Spleen (tissue), 7 donors: Measurements from ENCODE around the gene STX8.

Experiments used
- CTCF ChIP-seq, 11 experiments: fragments of 200-600 bp in 7 of 11; fragments of 450-650 bp in 4 of 11; sonication (generic) in 4 of 11; IDR thresholded peaks in 8 of 11; conservative IDR thresholded peaks in 3 of 11; 1 replicate in 7 of 11; 2 replicates in 4 of 11; pipeline versions ENCODE4 v1.4.0 to v1.8.0; 2016 to 2021; ENCODE audit warnings: antibody characterized with exemption in 11 of 11, inconsistent platforms in 4 of 11, mild to moderate bottlenecking in 1 of 11
- POLR2A ChIP-seq, 3 donors: fragments of 450-650 bp; IDR thresholded peaks; one replicate each; pipeline ENCODE4 v1.5.1; 2017; ENCODE audit warnings: antibody characterized with exemption in 3 of 3, mild to moderate bottlenecking in 1 of 3
- POLR2AphosphoS5 ChIP-seq, 3 donors: sonication (generic); formaldehyde crosslinking; IDR thresholded peaks; one replicate each; pipeline ENCODE4 v1.5.1; 2017; ENCODE audit warnings: antibody characterized with exemption in 3 of 3
- donor health status: DM: no; HTN: no; CAD: no; lungs with moderate emphysema.
- donor health status: DM: no; HTN: no; CAD: no.
- donor health status: DM: no; HTN: no; CAD: no.

GRCh38 chr17:9410737-9411136, 164.9 kb downstream of the STX8 start:
- TF ChIP-seq POLR2AphosphoS5 (IDR thresholded peaks at IDR 0.05) (no peak), CTCF (IDR thresholded peaks at IDR 0.05 in 8 of 11, conservative IDR thresholded peaks at IDR 0.05 in 3 of 11) (no peak), POLR2A (IDR thresholded peaks at IDR 0.05) (no peak)
